OCI-LY7 (cell line): ENCODE measurements around the gene BMPR1B. TPM values are rescaled to one million over a fixed set of nuclear protein-coding genes. Genes with fewer than 3 reads are reported as not detected.

Source experiments
- BruUV-seq: library from RNA; stranded (reverse); fragments of 400-500 nt; replicated peaks from 2 replicates; lab custom pipeline; 2021; lab: Mats Ljungman, UMichigan
- CTCF ChIA-PET: fragments of 300-600 bp; sonication (Branson Sonifier 250); formaldehyde crosslinking; loops from one replicate; lab custom pipeline; 2022; ENCODE audit warnings: antibody characterized with exemption; ENCODE audit not compliant: unreplicated experiment; lab: Charles Lee
- POLR2A ChIA-PET: fragments of 300-600 bp; sonication (Branson Sonifier 250); formaldehyde crosslinking; loops from one replicate; lab custom pipeline; 2022; ENCODE audit warnings: antibody characterized with exemption; lab: Charles Lee
- DNase-seq: peaks from one replicate; pipeline ENCODE4 v3.0.0-alpha.2; 2015; ENCODE audit warnings: low spot score
- H2AFZ ChIP-seq: fragments of 200-600 bp; sonication (generic), shearing (Covaris generic); 2 replicates; pipeline ENCODE4 v1.6.1; 2014; ENCODE audit warnings: mild to moderate bottlenecking, antibody characterized with exemption, low read length, moderate library complexity
- H3K27ac ChIP-seq: fragments of 200-600 bp; sonication (generic); 2 replicates; pipeline ENCODE4 v1.5.1; 2014; ENCODE audit warnings: mixed run types, low read depth, mild to moderate bottlenecking, moderate library complexity, low read length, inconsistent platforms; ENCODE audit not compliant: poor library complexity, severe bottlenecking
- H3K36me3 ChIP-seq: fragments of 200-600 bp; sonication (generic); 2 replicates; pipeline ENCODE4 v1.6.1; 2014; ENCODE audit warnings: mild to moderate bottlenecking, antibody characterized with exemption, low read length, moderate library complexity, mixed read lengths; ENCODE audit not compliant: insufficient read depth
- H3K4me1 ChIP-seq: fragments of 200-600 bp; sonication (generic); 2 replicates; pipeline ENCODE4 v1.5.1; 2014; ENCODE audit warnings: mild to moderate bottlenecking, low read length; ENCODE audit not compliant: insufficient read depth, poor library complexity, severe bottlenecking
- H3K4me2 ChIP-seq: fragments of 200-600 bp; sonication (generic); 2 replicates; pipeline ENCODE4 v1.6.1; 2014; ENCODE audit warnings: mild to moderate bottlenecking, low read length
- H3K4me3 ChIP-seq: fragments of 200-600 bp; sonication (generic); 2 replicates; pipeline ENCODE4 v1.5.1; 2014; ENCODE audit warnings: mild to moderate bottlenecking, low read depth, low read length; ENCODE audit not compliant: poor library complexity, severe bottlenecking
- H3K79me2 ChIP-seq: fragments of 200-600 bp; sonication (generic); 2 replicates; pipeline ENCODE4 v1.6.1; 2016; ENCODE audit warnings: low read depth, mild to moderate bottlenecking, low read length, moderate library complexity, mixed read lengths; ENCODE audit not compliant: insufficient read depth
- H3K9me2 ChIP-seq: fragments of 200-600 bp; sonication (generic); 2 replicates; pipeline ENCODE4 v1.6.1; 2016; ENCODE audit warnings: mild to moderate bottlenecking, low read length, mixed read lengths; ENCODE audit not compliant: insufficient read depth
- H3K9me3 ChIP-seq: fragments of 200-600 bp; sonication (generic); 2 replicates; pipeline ENCODE4 v1.6.1; 2014; ENCODE audit warnings: mild to moderate bottlenecking, mixed run types, low read length, mixed read lengths
- H4K20me1 ChIP-seq: fragments of 200-600 bp; sonication (generic); 2 replicates; pipeline ENCODE4 v1.6.1; 2014; ENCODE audit warnings: mild to moderate bottlenecking, antibody characterized with exemption, low read length, moderate library complexity, mixed read lengths; ENCODE audit not compliant: insufficient read depth
- CTCF ChIP-seq: fragments of 200-600 bp; sonication (generic); conservative IDR thresholded peaks from 2 replicates; pipeline ENCODE4 v1.5.1; 2014; ENCODE audit warnings: mild to moderate bottlenecking, antibody characterized with exemption, low read length, moderate library complexity, mixed read lengths
- EZH2phosphoT487 ChIP-seq: fragments of 200-600 bp; sonication (generic); IDR thresholded peaks from 2 replicates; pipeline ENCODE4 v1.6.1; 2018; ENCODE audit warnings: low read depth, borderline replicate concordance, mild to moderate bottlenecking, mixed run types, antibody characterized with exemption, low read length, moderate library complexity, mixed read lengths
- intact Hi-C: fragments of 100-400 bp; cut with micrococcal nuclease; formaldehyde crosslinking; loops from one replicate; pipeline ENCODE4 v1.10.0; 2022; ENCODE audit not compliant: unreplicated experiment
- total RNA-seq, 2 experiments: library from RNA; depleted of rRNA in 1 of 2; stranded (reverse); fragments of >200 nt in 1 of 2; shearing (Covaris generic) in 1 of 2; gene quantifications; 2 replicates each; pipeline ENCODE4 v1.2.3, GENCODE V29; 2014 to 2022

Gene BMPR1B
- total RNA-seq, 2 experiments from 2014 or later = not detected

GRCh38 chr4:94918543-94918942 lies 160.8 kb downstream of the BMPR1B start:
- BruUV-seq = no TSS peak
- Histone ChIP-seq H2AFZ (no peak overlapping the region), H3K4me1 (no peaks in the 10 kb centered on the region), H3K79me2 (no peaks in the 10 kb centered on the region), H3K4me3 (no peak overlapping the region), H4K20me1 (no peaks in the 10 kb centered on the region), H3K9me2 (no peaks in the 10 kb centered on the region), H3K4me2 (no peak overlapping the region), H3K36me3 (no peaks in the 10 kb centered on the region), H3K27ac (no peak overlapping the region), H3K9me3 (no peaks in the 10 kb centered on the region)
- POLR2A ChIA-PET = interaction anchor here (0.6 kb wide), 1 partner anchor 403 kb away, joined by 3 read pairs; no protein-coding TSS in a partner anchor
- no peak for DNase-seq
- intact Hi-C loops = no loop called here
- no peak for TF ChIP-seq EZH2phosphoT487
- no peak for TF ChIP-seq CTCF
- CTCF ChIA-PET = no interaction called here

- BruUV-seq = no TSS peak
- H3K9me3 ChIP-seq = no peaks in the 10 kb centered on the region
- no peak overlapping the region for H3K4me3 ChIP-seq
- H3K79me2 ChIP-seq = no peaks in the 10 kb centered on the region
- intact Hi-C loops = no loop called here
- CTCF ChIA-PET = no interaction called here
- DNase-seq = no peak
- no peaks in the 10 kb centered on the region for H3K36me3 ChIP-seq
- POLR2A ChIA-PET = interaction anchor here (0.6 kb wide), 1 partner anchor 145 kb away, joined by 3 read pairs; no protein-coding TSS in a partner anchor
- no peaks in the 10 kb centered on the region for H3K9me2 ChIP-seq
- TF ChIP-seq CTCF (no peak), EZH2phosphoT487 (no peak)
- no peak overlapping the region for H2AFZ ChIP-seq
- no peaks in the 10 kb centered on the region for H3K4me1 ChIP-seq
- no peaks in the 10 kb centered on the region for H4K20me1 ChIP-seq
- H3K27ac ChIP-seq = no peak overlapping the region
- no peak overlapping the region for H3K4me2 ChIP-seq
These were observed 162.6 kb downstream of the BMPR1B start for GRCh38 chr4:94920369-94920768.

GRCh38 chr4:94924566-94924965 lies 166.8 kb downstream of the BMPR1B start:
- ChIA-PET CTCF (no interaction called here), POLR2A (no interaction called here)
- no peaks in the 10 kb centered on the region for H3K79me2 ChIP-seq
- no peak for TF ChIP-seq EZH2phosphoT487
- TF ChIP-seq CTCF = no peak
- no peaks in the 10 kb centered on the region for H3K9me2 ChIP-seq
- no peak overlapping the region for H2AFZ ChIP-seq
- no peak overlapping the region for H3K27ac ChIP-seq
- no peaks in the 10 kb centered on the region for H3K36me3 ChIP-seq
- no peak overlapping the region for H3K4me2 ChIP-seq
- no peaks in the 10 kb centered on the region for H3K9me3 ChIP-seq
- intact Hi-C loops = no loop called here
- no peak for DNase-seq
- no TSS peak for BruUV-seq
- H4K20me1 ChIP-seq = no peaks in the 10 kb centered on the region
- H3K4me1 ChIP-seq = no peaks in the 10 kb centered on the region
- H3K4me3 ChIP-seq = no peak overlapping the region
